Natural killer cell (primary cell): ENCODE data around the gene ZFAND3. TPM values are rescaled to one million over a fixed set of nuclear protein-coding genes. Genes with fewer than 3 reads are reported as not detected.

Experiments
- ATAC-seq, 3 donors: fragments of 150-1000 bp in 2 of 3; fragments of 200-7000 bp in 1 of 3; cut with Tn5 transposase; 1 replicate in 1 of 3; 2 replicates in 2 of 3; pipeline ENCODE4 v1.10.0; 2021; ENCODE audit warnings: mild to moderate bottlenecking in 2 of 3, moderate library complexity in 2 of 3
- DNase-seq, 2 donors: peaks; one replicate each; pipeline versions ENCODE4 v3.0.0 to v3.0.0-alpha.2; 2013 to 2021; ENCODE audit warnings: mixed read lengths in 1 of 2
- H3K27ac ChIP-seq: one replicate; pipeline ENCODE4 v1.5.1; 2013; ENCODE audit warnings: mild to moderate bottlenecking, low read length
- H3K27me3 ChIP-seq: one replicate; pipeline ENCODE4 v1.6.1; 2013; ENCODE audit warnings: low read length; ENCODE audit not compliant: control insufficient read depth, insufficient read depth
- H3K36me3 ChIP-seq: one replicate; pipeline ENCODE4 v1.6.1; 2013; ENCODE audit warnings: low read length; ENCODE audit not compliant: control insufficient read depth, insufficient read depth
- H3K4me1 ChIP-seq: one replicate; pipeline ENCODE4 v1.6.1; 2013; ENCODE audit warnings: low read length; ENCODE audit not compliant: control insufficient read depth, insufficient read depth
- H3K4me3 ChIP-seq: one replicate; pipeline ENCODE4 v1.5.1; 2013; ENCODE audit warnings: low read length
- H3K9me3 ChIP-seq: one replicate; pipeline ENCODE4 v1.6.1; 2013; ENCODE audit warnings: low read length; ENCODE audit not compliant: control insufficient read depth, insufficient read depth
- H3K27ac Mint-ChIP-seq, 2 donors: one replicate each; pipeline ENCODE4 v1.8.0; 2022; ENCODE audit warnings: mild to moderate bottlenecking in 2 of 2, mixed read lengths in 2 of 2, moderate library complexity in 1 of 2
- H3K27me3 Mint-ChIP-seq, 2 donors: one replicate each; pipeline ENCODE4 v1.8.0; 2022; ENCODE audit warnings: low read depth in 2 of 2, mixed read lengths in 2 of 2
- H3K36me3 Mint-ChIP-seq: one replicate; pipeline ENCODE4 v1.8.0; 2022; ENCODE audit warnings: mixed read lengths
- H3K4me1 Mint-ChIP-seq, 2 donors: one replicate each; pipeline ENCODE4 v1.8.0; 2022; ENCODE audit warnings: mixed read lengths in 2 of 2
- H3K4me3 Mint-ChIP-seq: one replicate; pipeline ENCODE4 v1.8.0; 2022; ENCODE audit warnings: mild to moderate bottlenecking, moderate library complexity, mixed read lengths
- H3K9me3 Mint-ChIP-seq, 2 donors: one replicate each; pipeline ENCODE4 v1.8.0; 2022; ENCODE audit warnings: mixed read lengths in 2 of 2
- CTCF ChIP-seq: fragments of 200-600 bp; IDR thresholded peaks from one replicate; pipeline ENCODE4 v1.8.0; 2022; ENCODE audit warnings: antibody characterized with exemption
- WGBS: methylation state at CpG from one replicate; pipeline ENCODE4 v1.1.7; 2013; ENCODE audit warnings: missing lambda C conversion rate; ENCODE audit not compliant: insufficient coverage; 5-methylcytosine and 5-hydroxymethylcytosine counted together
- intact Hi-C: fragments of 100-400 bp; cut with micrococcal nuclease; formaldehyde crosslinking; loops from one replicate; pipeline ENCODE4 v1.14.2; 2022
- total RNA-seq, 4 donors: library from RNA; stranded (reverse); fragments of 120-200 nt in 1 of 4; gene quantifications; one replicate each; pipeline versions ENCODE4 v1.2.3 to v1.2.4, GENCODE V29; 2013 to 2022

Gene ZFAND3
- total RNA-seq, 3 donors from 2014 or later (not counting 1 experiment from before 2014, with no cell fraction given) = 87.7 to 97.4 (median 90.1) TPM

- H3K27ac ChIP-seq = no peak overlapping the region
- Mint-ChIP-seq H3K27ac (no peak overlapping the region), H3K4me3 (no peak overlapping the region), H3K27me3 (no peaks in the 10 kb centered on the region), H3K9me3 (no peaks in the 10 kb centered on the region), H3K4me1 (peaks cover 14 to 20% of the 10 kb centered on the region in 2 donors), H3K36me3 (no peaks in the 10 kb centered on the region)
- no peak for DNase-seq
- no peak for TF ChIP-seq CTCF
- H3K4me1 ChIP-seq = no peaks in the 10 kb centered on the region
- intact Hi-C loops = no loop called here
- H3K9me3 ChIP-seq = no peaks in the 10 kb centered on the region
- no peak for ATAC-seq
- H3K4me3 ChIP-seq = no peak overlapping the region
- H3K27me3 ChIP-seq = no peaks in the 10 kb centered on the region
- no peaks in the 10 kb centered on the region for H3K36me3 ChIP-seq
- no CpG with 5 or more reads among the region's 2 CpGs for WGBS
Measured at GRCh38 chr6:38095054-38095453, 275.5 kb downstream of the ZFAND3 start.

- Histone ChIP-seq H3K27me3 (no peaks in the 10 kb centered on the region), H3K36me3 (no peaks in the 10 kb centered on the region), H3K9me3 (no peaks in the 10 kb centered on the region), H3K4me1 (no peaks in the 10 kb centered on the region), H3K4me3 (no peak overlapping the region), H3K27ac (no peak overlapping the region)
- H3K4me1 Mint-ChIP-seq = peaks cover 24 to 32% of the 10 kb centered on the region in 2 donors
- no peak for TF ChIP-seq CTCF
- intact Hi-C loops = no loop called here
- no peaks in the 10 kb centered on the region for H3K27me3 Mint-ChIP-seq
- no peak for ATAC-seq
- no peak for DNase-seq
- H3K9me3 Mint-ChIP-seq = no peaks in the 10 kb centered on the region
- no peaks in the 10 kb centered on the region for H3K36me3 Mint-ChIP-seq
- H3K4me3 Mint-ChIP-seq = no peak overlapping the region
- 90% methylated on average over 1 of the region's 1 CpG for WGBS
- no peak overlapping the region for H3K27ac Mint-ChIP-seq
Measured at GRCh38 chr6:38099221-38099620, 279.7 kb downstream of the ZFAND3 start.

GRCh38 chr6:38100380-38100779 is 280.9 kb downstream of the ZFAND3 start:
- Mint-ChIP-seq H3K27ac (peak overlapping the region in 1 of 2 donors; percentile 35), H3K27me3 (no peaks in the 10 kb centered on the region), H3K36me3 (no peaks in the 10 kb centered on the region), H3K4me3 (no peak overlapping the region), H3K9me3 (no peaks in the 10 kb centered on the region), H3K4me1 (peaks cover 36% of the 10 kb centered on the region in 2 donors)
- Histone ChIP-seq H3K4me3 (no peak overlapping the region), H3K4me1 (no peaks in the 10 kb centered on the region), H3K27ac (no peak overlapping the region), H3K36me3 (no peaks in the 10 kb centered on the region), H3K9me3 (no peaks in the 10 kb centered on the region), H3K27me3 (no peaks in the 10 kb centered on the region)
- intact Hi-C loops = no loop called here
- WGBS = 67% methylated on average over 1 of the region's 1 CpG
- DNase-seq = no peak
- ATAC-seq = no peak
- no peak for TF ChIP-seq CTCF

GRCh38 chr6:38103921-38104320 is 284.4 kb downstream of the ZFAND3 start:
- no peaks in the 10 kb centered on the region for H3K4me1 ChIP-seq
- no peak for DNase-seq
- Mint-ChIP-seq H3K4me1 (peaks cover 38 to 59% of the 10 kb centered on the region in 2 donors), H3K27ac (peak overlapping the region in 1 of 2 donors; percentile 15), H3K27me3 (no peaks in the 10 kb centered on the region), H3K4me3 (no peak overlapping the region), H3K36me3 (no peaks in the 10 kb centered on the region), H3K9me3 (no peaks in the 10 kb centered on the region)
- WGBS = 91% methylated on average over 3 of the region's 3 CpGs
- no peaks in the 10 kb centered on the region for H3K9me3 ChIP-seq
- H3K27ac ChIP-seq = no peak overlapping the region
- ATAC-seq = no peak
- H3K4me3 ChIP-seq = no peak overlapping the region
- intact Hi-C loops = no loop called here
- no peaks in the 10 kb centered on the region for H3K36me3 ChIP-seq
- no peak for TF ChIP-seq CTCF
- no peaks in the 10 kb centered on the region for H3K27me3 ChIP-seq
